ENCODE measurements around the gene TFF2.

TFF2 gene

DNA sequence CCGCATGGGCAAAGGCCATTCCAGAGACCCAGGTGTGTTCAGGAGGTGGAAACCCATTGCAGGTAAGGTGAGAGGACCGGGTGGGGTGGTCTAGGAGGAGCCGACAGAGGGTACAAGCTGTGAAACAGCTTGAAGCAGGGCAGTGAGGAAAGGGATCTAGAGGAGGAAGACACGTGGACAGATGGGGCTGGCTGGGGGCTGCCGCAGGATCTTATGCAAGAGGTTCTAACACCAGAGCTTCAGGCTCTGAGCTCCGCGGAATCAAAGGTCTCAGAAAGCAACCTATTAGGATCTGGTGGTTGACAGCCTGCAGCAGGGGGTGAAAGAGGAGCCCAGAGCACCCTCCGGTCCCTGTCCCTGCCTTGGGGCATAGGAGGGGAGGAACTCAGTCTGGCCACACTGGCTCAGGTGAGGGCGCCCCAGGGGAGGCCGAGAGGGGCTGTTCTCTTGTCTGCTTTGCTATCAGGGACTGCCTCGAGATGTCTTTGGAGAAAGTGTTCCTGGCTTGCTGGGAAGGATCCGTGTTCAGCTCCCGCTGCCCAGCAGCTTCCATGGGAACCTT lies 13.6 kb upstream of the TFF2 start:
- no peak for DNase-seq

DNA sequence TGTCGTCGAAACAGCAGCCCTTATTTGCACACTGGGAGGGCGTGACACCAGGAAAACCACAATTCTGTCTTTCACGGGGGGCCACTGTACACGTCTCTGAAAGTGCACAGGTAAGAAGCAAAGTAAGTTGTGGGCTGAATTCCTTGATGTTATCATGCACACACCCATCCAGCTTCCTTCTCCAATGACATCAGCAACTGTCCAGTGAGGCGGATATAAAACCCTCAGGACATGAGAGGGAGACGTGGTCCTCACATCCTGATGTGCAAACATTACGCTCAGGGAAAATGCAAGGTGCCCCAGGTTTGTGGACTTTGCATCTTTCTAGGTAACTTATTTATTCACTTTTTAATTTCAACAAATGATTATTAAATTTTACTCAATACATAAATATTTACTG lies 12.5 kb upstream of the TFF2 start:
- DNase-seq: no peak

DNA sequence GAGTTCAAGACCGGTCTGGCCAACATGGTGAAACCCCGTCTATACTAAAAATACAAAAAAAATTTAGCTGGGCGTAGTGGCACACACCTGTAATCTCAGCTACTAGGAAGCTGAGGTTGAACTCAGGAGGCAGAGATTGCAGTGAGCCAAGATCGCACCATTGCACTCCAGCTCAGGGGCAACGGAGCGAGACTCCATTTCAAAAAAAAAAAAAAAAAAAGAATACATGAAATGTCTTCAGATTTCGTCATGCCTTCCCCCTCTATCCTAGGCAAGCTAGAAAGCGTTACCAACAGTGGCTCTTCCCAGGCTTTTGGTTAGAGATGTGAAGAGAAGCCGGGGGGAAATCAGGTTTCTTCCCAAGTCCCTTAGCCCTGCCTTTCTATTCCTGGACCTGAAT lies 11.9 kb upstream of the TFF2 start:
- DNase-seq: no peak

DNA sequence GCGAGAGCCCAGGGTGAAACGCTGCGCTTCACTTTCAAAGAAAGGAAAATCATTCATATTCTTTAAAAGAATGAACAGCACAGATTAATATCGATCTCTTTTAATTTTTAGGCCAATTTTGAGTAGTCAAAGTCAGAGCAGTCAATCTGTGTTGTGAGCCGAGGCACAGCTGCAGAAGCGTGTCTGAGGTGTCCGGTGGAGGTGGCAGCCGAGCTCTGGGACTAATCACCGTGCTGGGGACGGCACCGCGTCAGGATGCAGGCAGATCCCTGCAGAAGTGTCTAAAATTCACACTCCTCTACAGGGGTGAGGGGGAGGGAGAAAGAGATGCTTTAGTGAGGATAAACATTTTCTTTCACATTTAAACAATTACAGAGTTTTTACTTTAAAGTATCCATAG lies 11.4 kb upstream of the TFF2 start:
- no peak for DNase-seq

DNA sequence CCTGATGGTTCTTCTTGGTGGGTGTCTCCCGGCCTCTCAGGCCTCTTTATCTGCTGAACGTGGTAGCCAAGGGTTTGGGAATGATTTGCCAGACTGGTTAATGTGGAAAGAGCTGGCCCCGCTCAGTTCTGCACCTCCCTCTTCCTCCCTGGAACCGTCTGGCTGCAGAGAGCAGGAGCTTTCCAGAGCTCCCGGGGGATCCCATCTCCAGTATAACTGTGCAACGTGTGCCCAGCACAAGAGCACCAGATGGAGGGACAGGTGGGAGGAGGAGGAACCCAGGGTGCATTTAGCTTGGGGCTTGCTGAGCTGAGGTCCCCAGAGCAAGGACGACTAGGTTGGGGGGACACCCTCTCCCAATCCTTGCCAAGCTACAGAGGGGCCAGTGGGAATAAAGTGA lies 10.5 kb upstream of the TFF2 start:
- DNase-seq: no peak

DNA sequence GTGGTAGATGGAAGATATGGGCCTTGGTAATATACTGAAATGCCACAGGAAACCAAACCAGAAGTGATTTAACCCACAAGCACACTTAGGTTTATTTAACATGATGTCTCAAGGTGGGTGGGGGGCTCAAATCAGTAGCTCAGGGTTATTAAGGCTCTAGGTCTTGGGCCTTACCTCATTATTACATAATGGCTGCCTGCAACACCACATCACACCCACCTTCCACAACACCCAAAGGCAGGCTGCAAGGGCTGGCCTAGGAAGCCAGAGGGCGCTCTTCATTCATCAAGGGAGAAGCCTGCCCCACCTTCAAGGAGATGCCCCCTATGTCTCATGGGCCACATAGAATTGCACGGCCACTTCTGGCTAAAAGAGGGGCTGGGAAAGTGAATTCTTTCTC lies 9.5 kb upstream of the TFF2 start:
- DNase-seq: no peak

DNA sequence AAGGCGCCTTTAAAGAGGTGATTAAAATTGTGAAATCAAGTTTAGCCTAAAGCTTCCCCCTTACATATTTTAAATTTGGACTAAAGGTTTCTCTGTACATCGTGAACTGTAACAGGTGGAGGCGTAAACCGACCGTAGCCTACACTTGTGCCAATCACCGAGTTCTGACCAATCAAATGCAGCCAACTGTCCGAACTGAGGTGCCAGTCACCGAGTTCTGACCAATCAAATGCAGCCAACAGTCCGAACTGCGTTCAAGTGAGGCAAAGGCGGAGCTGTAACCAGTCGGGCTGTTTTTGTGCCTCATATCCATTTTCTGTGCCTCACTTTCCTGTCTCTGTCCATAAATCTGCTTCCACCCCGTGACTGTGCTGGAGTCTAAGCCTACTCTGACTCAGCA lies 8.1 kb upstream of the TFF2 start:
- no peak for DNase-seq

DNA sequence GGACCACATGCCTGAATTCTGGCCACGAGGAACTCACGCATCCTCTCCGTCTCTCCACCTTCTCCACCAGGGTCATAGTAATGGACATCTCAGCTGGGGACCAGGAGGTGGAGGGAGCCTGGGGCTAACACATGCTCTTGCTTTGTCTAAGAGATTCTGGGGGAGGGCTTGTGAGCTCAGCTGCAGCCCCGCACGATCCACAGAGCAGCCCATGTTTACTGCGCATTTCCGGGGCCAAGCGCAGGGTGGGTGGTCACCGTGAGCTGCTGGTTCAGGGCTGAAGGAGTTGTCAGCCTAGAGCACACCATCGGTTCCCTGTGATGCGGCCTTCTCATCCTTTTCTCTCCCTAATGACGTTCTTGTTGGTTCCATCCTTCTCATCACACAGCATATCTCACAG lies 7.5 kb upstream of the TFF2 start:
- DNase-seq: no peak

DNA sequence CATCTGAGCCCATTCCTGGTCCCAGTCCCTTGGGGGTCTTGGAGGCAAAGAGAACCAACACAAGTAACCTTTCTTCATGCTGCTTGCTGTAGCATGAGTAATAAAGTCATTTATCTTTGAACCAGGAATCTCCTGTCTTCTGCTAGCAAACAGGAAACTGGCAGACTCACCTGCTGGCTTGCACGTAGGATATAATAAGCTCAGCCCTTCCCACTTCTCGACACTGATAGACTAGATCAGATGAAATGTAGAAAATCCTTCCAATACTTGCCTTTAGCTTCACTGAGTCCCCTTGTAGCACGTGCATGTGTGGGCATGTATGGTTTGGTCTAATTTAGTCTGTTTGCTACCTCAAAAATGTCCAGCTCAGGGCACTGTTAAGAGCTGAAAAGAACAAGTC lies 6.5 kb upstream of the TFF2 start:
- no peak for DNase-seq

DNA sequence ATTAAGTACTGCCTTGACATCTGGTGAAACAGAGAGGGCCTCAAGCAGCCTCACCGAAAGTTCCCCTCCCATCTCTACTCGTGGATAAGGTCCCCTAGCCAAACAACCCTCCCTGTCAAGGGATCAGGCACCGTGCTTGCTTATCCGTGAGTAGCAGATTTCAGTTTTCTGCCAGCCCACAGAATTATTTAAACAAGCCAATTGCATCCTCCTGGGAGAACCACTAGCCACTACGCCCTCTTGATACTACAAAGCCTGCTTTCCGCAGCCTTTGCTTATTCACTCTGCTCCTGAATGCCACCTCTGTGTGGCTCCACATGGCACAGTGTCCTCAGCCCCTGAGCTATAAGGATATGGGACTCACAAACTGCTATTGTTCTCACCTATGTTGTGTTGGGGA lies 5.9 kb upstream of the TFF2 start:
- DNase-seq: no peak

DNA sequence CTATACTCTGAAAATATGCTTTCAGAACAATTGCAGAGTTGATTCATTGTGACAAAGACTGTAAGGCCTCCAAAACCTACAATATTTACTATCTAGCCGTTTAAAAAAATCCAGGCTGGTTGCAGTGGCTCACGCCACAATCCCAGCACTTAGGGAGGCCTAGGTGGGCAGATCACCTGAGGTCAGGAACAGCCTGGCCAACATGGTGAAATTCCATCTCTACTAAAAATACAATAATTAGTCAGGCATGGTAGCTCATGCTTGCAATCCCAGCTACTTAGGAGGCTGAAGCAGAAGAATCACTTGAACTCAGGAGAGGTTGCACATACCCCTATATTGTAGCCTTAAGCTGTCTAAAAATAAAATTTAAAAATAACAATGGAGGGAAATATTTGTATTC lies 5.3 kb upstream of the TFF2 start:
- DNase-seq: no peak

DNA sequence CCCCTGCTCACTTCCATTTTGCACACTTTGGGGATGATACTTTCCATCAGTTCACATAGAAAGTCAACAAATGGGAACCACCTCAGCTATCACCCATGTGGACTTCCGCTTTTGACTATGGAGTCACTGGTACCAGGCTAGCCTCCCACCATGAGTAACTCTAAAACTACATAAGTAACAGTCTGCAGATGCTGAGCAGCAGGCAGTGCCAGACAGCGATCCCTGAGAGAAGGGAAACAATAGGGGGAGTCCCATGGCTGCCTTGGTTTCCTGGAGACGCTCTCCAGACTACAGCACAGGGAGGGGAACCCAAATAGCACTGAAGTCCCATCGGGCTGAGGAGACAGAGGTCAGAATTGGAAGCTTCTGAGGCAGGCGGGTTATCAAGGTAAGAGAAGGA lies 2.8 kb upstream of the TFF2 start:
- DNase-seq: no peak

DNA sequence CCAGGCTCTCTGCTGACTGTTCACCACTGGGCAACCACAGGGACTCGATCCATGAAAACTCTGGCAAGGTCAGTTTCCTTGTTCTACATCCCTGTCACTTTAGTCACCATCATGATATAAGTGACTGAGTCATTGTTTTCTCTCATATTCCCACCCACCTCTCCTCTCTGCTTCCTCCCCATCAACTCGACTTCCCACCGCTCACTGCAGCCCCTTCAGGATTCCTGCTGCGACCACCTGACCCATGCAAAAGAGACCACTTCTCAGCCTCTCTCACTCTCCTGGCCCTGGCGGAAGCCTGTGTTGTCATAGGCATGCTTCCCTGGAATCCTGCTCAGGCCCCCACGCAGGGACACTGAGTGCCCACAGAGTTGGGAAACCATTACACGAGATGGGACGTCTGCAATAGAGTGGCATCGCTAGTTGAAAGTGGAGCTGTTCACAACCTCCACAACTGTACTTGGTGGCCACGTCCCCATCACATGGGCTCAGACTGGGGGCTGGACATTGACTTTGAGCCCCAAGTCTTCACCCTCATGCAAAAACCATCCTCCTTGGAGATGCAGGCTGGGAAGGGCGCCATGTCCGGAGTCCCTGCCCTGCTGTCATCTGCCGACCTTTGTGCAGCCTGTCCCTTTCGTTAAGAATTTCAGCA lies 1.8 kb upstream of the TFF2 start:
- no peak for DNase-seq

DNA sequence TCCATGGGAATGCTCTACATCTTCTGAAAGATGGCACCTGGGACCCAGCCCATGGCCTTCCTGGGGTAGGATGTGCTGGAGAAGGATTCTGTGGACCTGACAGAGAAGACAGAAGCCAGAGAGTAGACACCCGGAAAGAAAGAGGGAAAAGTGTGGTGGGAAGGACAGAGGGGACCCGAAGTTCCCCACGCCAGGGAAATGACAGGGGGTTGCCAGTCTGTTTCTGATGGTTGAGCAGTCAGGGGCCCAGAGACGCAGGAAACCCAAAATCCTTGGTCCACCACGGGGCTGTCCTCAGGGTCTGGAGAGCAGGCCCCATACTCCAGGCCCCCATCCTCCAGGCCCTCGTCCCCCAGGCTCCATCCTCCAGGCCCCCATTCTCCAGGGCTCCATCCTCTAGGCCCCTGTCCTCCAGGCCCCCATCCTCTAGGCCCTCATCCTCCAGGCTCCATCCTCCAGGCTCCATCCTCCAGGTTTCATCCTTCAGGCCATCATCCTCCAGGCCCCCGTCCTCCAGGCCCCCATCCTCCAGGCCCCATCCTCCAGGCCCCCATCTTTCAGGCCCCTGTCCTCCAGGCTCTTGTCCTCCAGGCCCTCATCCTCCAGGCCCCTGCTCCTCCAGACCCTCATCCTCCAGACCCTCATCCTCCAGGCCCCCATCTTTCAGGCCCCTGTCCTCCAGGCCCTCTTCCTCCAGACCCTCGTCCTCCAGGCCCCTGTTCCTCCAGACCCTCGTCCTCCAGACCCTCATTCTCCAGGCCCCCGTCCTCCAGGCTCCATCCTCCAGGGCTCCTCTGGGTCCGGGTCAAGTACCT lies 1.0 kb upstream of the TFF2 start:
- no peak for DNase-seq

DNA sequence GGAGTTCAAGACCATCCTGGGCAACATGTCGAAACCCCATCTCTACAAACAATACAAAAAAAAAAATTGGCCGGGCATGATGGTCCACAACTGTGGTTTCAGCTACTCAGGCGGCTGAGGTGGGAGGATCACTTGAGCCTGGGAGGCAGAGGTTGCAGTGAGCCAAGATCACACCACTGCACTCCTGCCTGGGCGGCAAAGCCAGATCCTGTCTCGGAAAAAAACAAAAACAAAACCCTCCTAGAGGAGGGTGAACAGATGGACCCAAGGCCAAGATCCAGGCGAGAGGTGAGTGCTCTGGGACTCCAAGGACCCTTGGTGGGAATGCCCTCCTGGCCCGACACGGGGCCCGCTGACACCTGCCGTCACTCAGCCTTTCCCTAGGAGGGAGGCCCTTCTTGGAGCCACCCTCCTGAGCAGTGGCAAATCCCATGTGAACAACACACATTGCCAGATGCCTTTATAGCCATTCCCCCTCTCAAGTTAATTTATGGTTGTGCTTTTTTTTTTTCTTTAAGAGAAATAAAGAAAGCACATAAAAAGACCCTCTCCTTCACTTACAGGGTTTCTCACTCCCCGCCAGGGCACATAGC lies 380 bp downstream of the TFF2 start:
- DNase-seq: no peak

DNA sequence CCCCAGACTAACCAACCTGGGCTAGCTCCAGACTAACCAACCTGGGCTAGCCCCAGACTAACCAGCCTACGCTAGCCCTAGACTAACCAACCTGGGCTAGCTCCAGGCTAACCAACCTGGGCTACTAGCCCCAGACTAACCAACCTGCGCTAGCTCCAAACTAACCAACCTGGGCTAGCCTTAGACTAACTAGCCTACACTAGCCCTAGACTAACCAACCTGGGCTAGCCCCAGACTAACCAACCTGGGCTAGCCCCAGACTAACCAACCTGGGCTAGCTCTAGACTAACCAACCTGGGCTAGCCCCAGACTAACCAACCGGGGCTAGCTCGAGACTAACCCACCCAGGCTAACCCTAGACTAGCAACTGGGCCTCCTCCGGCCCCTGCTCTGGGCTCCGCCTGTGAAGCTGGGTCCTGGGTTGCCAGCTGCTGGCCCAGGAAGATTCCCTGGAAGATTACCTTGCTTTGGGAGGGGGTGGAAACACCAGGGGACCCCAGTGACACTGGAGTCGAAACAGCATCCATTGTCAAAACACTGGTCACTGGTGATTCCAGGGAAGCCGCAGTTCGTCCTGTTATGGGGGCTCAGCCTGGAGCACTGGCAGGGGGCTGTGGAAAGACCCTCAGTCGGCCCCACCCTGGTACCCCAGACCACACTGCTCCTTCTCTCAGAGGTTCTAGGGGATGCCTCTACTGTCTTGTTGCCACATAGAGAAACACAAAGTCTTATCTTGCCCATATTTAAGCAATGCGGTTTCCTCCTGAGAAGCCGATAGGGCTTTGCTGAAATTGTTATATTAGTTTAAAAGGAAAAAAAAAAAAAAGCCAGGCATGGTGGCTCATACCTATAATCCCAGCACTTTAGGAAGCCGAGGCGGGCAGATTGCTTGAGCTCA lies 1.1 kb downstream of the TFF2 start:
- no peak for DNase-seq

DNA sequence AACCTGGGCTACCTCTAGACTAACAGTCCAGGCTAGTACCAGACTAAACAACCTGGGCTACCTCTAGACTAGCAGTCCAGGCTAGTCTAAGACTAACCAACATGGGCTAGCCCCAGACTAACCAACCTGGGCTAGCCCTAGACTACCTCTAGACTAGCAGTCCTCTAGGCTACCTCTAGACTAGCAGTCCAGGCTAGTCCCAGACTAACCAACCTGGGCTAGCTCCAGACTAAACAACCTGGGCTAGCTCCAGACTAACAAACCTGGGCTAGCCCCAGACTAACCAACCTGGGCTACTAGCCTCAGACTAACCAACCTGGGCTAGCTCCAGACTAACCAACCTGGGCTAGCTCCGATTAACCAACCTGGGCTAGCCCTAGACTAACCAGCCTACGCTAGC lies 2.0 kb downstream of the TFF2 start:
- no peak for DNase-seq

DNA sequence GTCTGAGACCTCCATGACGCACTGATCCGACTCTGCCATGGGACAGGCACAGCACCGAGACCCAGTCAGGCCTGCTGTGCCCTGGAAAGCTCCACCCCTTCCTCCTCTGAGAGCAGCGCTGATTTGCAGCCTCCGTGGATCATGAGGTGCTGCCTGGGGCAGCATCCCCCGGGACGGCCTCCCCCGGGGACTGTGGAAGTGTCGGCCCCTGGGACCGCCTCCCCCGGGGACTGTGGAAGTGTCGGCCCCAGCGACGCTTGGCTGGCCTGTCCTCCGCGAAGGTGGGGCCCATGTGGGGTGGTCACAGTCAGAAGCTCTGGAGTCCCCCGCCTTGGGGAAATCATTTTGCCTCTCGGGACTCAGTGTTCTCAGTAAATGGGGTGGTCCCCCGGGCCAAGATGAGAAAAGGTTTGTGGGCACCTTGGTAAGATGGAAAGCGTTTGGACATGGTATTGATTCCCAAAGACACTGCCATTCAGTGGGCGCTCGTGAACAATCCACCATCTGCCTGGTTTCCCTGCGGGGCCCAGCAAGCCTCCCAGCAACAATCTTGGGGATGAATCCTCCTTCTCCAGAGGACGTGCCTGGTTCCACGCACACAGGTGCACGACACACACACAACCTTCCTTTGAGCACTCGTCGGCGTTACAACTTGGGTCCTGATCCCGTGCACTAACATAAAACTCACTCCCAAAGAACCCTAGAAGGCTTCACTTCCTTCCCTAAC lies 3.0 kb downstream of the TFF2 start:
- no peak for DNase-seq

DNA sequence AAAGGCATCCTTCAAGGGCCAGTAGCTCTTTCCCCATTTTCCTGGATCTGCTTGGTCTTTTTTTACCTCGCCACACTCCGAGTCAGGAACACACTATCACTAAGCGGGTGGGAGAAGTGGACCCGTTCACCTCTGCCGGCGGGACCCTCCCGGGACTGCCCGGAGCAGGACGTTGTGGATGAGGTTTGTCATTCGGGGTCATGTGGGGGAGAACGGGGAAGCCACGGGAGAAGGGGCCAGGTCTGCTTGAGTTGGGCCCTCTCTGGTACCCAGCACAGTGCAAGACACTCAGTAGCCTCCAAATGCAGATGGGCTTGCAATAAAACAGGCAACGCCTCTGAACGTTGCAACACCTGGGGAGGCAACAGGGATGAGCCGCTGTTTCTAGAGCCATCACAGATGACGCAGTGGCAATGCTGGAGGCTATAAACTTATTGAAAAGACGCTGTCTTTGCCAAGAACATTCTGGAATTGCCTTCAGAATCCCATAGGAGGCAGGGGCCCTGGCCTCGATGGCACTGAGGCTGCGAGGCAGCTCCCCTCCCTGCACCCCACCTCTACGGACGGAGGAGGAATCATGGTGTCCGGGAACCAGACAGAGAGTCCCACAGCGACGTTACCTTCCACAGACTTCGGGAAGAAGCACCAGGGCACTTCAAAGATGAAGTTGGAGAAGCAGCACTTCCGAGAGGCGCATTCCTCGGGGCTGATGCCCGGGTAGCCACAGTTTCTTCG lies 3.8 kb downstream of the TFF2 start:
- DNase-seq: no peak

DNA sequence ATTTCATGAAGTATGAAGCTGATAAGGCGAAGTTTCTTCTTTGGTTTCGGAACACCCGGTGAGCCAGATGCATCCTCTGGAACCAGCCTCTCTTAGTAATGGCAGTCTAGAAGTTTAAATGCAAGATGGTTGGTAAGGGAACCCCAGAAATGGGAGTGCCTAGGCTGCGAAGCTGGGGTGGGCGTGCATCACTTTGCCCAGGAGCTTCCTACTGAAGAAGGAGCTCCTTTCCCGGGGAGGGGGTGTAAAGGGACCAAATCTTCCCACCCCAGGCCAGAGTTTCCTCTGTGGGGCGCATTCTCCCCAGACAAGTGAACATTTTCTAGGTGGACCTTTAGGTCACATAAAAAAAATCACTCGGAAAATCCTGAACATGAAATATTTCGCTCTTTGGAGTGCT lies 4.4 kb downstream of the TFF2 start:
- DNase-seq: no peak

DNA sequence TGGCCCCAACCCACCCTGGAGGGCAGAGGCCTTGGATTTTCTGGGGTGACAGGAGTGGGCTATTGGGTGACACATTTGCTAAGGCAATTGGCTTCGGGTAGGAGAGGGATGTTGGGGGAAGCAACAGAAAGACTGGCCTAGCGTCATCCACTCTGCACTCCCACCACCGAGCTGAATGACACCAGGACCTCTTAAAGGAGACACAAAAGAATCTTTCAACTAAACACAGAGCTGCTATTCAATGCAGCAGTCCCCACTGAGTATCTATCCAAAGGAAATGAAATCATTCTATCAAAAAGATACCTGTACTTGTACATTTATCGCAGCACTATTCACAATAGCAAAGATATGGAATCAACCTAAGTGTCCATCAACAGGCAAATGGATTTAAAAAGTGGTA lies 6.2 kb downstream of the TFF2 start:
- no peak for DNase-seq
